A549 (cell line): ENCODE measurements around the gene GIMAP4. TPM values are rescaled to one million over a fixed set of nuclear protein-coding genes. Genes with fewer than 3 reads are reported as not detected.

Source experiments
- ATAC-seq, 2 experiments: fragments of 200-7000 bp in 1 of 2; fragments of >200 bp in 1 of 2; cut with Nextera tagmentation in 1 of 2; cut with Tn5 transposase in 1 of 2; 3 replicates each; pipeline versions ENCODE4 v1.8.0 to v1.9.1; 2018 to 2020; ENCODE audit warnings: mild to moderate bottlenecking in 1 of 2, moderate library complexity in 1 of 2
- CTCF ChIA-PET: fragments of 300-600 bp; sonication (Branson Sonifier 250); formaldehyde crosslinking; extraction: SDS; loops from one replicate; lab custom pipeline; 2021; ENCODE audit warnings: antibody characterized with exemption, inconsistent platforms; lab: Yijun Ruan, JAX
- POLR2A ChIA-PET: fragments of 350-600 bp; formaldehyde crosslinking; extraction: SDS; loops from one replicate; lab custom pipeline; 2021; ENCODE audit warnings: antibody characterized with exemption, inconsistent platforms; lab: Yijun Ruan, JAX
- DNase-seq, 2 experiments: peaks; one replicate each; pipeline versions ENCODE4 v3.0.0 to v3.0.0-alpha.2; 2011 to 2016; ENCODE audit warnings: low read depth in 1 of 2, low spot score in 1 of 2
- FAIRE-seq: peaks from 2 replicates; lab custom pipeline; 2011; peaks lifted over from hg19 to GRCh38; lab: Jason Lieb, UNC
- H3K27ac ChIP-seq, 2 experiments: fragments of >200 bp; sonication (Bioruptor Twin); formaldehyde crosslinking; 3 replicates each; pipeline ENCODE4 v1.5.1; 2016 to 2017
- H3K4me1 ChIP-seq: fragments of >200 bp; sonication (Bioruptor Twin); formaldehyde crosslinking; 3 replicates; pipeline ENCODE4 v1.6.1; 2016
- H3K4me2 ChIP-seq: fragments of >200 bp; sonication (Bioruptor Twin); formaldehyde crosslinking; 3 replicates; pipeline ENCODE4 v1.6.1; 2016
- H3K4me3 ChIP-seq: fragments of >200 bp; sonication (Bioruptor Twin); formaldehyde crosslinking; 3 replicates; pipeline ENCODE4 v1.5.1; 2016
- H3K9me3 ChIP-seq: fragments of >200 bp; sonication (Bioruptor Twin); formaldehyde crosslinking; 3 replicates; pipeline ENCODE4 v1.6.1; 2016
- BHLHE40 ChIP-seq: IDR thresholded peaks from 2 replicates; pipeline ENCODE4 v1.6.1; 2012; ENCODE audit warnings: low read depth, low read length, inconsistent platforms
- CTCF ChIP-seq: fragments of >200 bp; sonication (Bioruptor Twin); formaldehyde crosslinking; IDR thresholded peaks from 3 replicates; pipeline ENCODE4 v1.5.1; 2016
- EHF ChIP-seq: fragments of 250-450 bp; sonication (Bioruptor Pico); IDR thresholded peaks from 2 replicates; pipeline ENCODE4 v1.5.0; 2020; ENCODE audit warnings: mild to moderate bottlenecking
- EHMT2 ChIP-seq: fragments of 200-600 bp; sonication (generic); IDR thresholded peaks from 2 replicates; pipeline ENCODE4 v1.6.1; 2016; ENCODE audit warnings: antibody characterized with exemption, low read depth, mild to moderate bottlenecking, moderate library complexity
- ESRRA ChIP-seq: fragments of 150-350 bp; IDR thresholded peaks from 2 replicates; pipeline ENCODE4 v1.6.1; 2014; ENCODE audit warnings: mild to moderate bottlenecking, low read length, borderline replicate concordance
- FOSB ChIP-seq: fragments of 250-450 bp; sonication (Bioruptor Pico); IDR thresholded peaks from 2 replicates; pipeline ENCODE4 v1.5.0; 2020; ENCODE audit warnings: mild to moderate bottlenecking, moderate library complexity
- FOXS1 ChIP-seq: fragments of 250-450 bp; sonication (Bioruptor Pico); IDR thresholded peaks from 2 replicates; pipeline ENCODE4 v1.5.0; 2020; ENCODE audit warnings: mild to moderate bottlenecking, moderate library complexity
- GATA3 ChIP-seq: IDR thresholded peaks from 2 replicates; pipeline ENCODE4 v1.6.1; 2012; ENCODE audit warnings: borderline replicate concordance
- HDAC2 ChIP-seq: fragments of 200-600 bp; sonication (generic); IDR thresholded peaks from 2 replicates; pipeline ENCODE4 v1.6.1; 2016
- HEYL ChIP-seq: fragments of 250-450 bp; sonication (Bioruptor Pico); IDR thresholded peaks from 2 replicates; pipeline ENCODE4 v1.8.0; 2021; ENCODE audit warnings: mild to moderate bottlenecking, moderate library complexity
- KDM5A ChIP-seq: fragments of 200-600 bp; sonication (generic); IDR thresholded peaks from 2 replicates; pipeline ENCODE4 v1.6.1; 2016; ENCODE audit warnings: antibody characterized with exemption, mild to moderate bottlenecking
- MAX ChIP-seq: IDR thresholded peaks from 2 replicates; pipeline ENCODE4 v1.6.1; 2012
- NFE2L2 ChIP-seq: fragments of 150-350 bp; conservative IDR thresholded peaks from 2 replicates; pipeline ENCODE4 v1.6.1; 2014; ENCODE audit warnings: low read length
- NPAS2 ChIP-seq: fragments of 250-450 bp; sonication (Bioruptor Pico); IDR thresholded peaks from 2 replicates; pipeline ENCODE4 v1.8.0; 2022; ENCODE audit warnings: mild to moderate bottlenecking, moderate library complexity, borderline replicate concordance
- POLR2AphosphoS2 ChIP-seq: conservative IDR thresholded peaks from 2 replicates; pipeline ENCODE4 v1.6.1; 2012; ENCODE audit warnings: low read length, improper control_type of control experiment, inconsistent platforms
- RAD21 ChIP-seq, 2 experiments: fragments of >200 bp in 1 of 2; sonication (Bioruptor Twin) in 1 of 2; formaldehyde crosslinking in 1 of 2; IDR thresholded peaks in 1 of 2; conservative IDR thresholded peaks in 1 of 2; 2 replicates in 1 of 2; 3 replicates in 1 of 2; pipeline ENCODE4 v1.6.1; 2012 to 2018; ENCODE audit warnings: inconsistent platforms in 1 of 2
- RARB ChIP-seq: fragments of 250-450 bp; sonication (Bioruptor Pico); IDR thresholded peaks from 2 replicates; pipeline ENCODE4 v1.8.0; 2021; ENCODE audit warnings: mild to moderate bottlenecking, moderate library complexity
- RCOR1 ChIP-seq: fragments of 150-350 bp; IDR thresholded peaks from 2 replicates; pipeline ENCODE4 v1.6.1; 2014; ENCODE audit warnings: antibody characterized with exemption, low read length, low read depth
- SREBF2 ChIP-seq: fragments of 450-650 bp; IDR thresholded peaks from 2 replicates; pipeline ENCODE4 v1.6.1; 2014; ENCODE audit warnings: mild to moderate bottlenecking, moderate library complexity
- USF2 ChIP-seq: fragments of 450-650 bp; IDR thresholded peaks from 2 replicates; pipeline ENCODE4 v1.6.1; 2014; ENCODE audit warnings: antibody characterized with exemption
- ZFP36 ChIP-seq: fragments of 450-650 bp; IDR thresholded peaks from 2 replicates; pipeline ENCODE4 v1.6.1; 2014; ENCODE audit warnings: borderline replicate concordance; ENCODE audit not compliant: partially characterized antibody
- ZSCAN20 ChIP-seq: fragments of 250-450 bp; sonication (Bioruptor Pico); IDR thresholded peaks from 2 replicates; pipeline ENCODE4 v1.8.0; 2022; ENCODE audit warnings: mild to moderate bottlenecking, moderate library complexity
- WGBS: methylation state at CpG from one replicate; pipeline ENCODE4 v1.1.6; 2017; ENCODE audit errors: missing lambda C conversion rate; 5-methylcytosine and 5-hydroxymethylcytosine counted together
- polyA minus RNA-seq: library from RNA; depleted of rRNA, polyadenylated mRNA; stranded (reverse); fragments of >200 nt; gene quantifications from 2 replicates; pipeline ENCODE4 v1.2.3, GENCODE V29; 2011; rRNA and poly(A)+ RNA removed
- polyA plus RNA-seq, 4 experiments: library from polyadenylated mRNA; depleted of rRNA in 3 of 4; stranded (reverse); fragments of >200 nt; fragmentation: RNase III in 1 of 4; extraction: RNeasy Plus Mini Kit Qiagen cat#74134 plus additional on column Dnase treatment in 1 of 4; gene quantifications; 2 replicates in 3 of 4; 3 replicates in 1 of 4; pipeline ENCODE4 v1.2.3, GENCODE V29; 2011 to 2017
- TF ChIP-seq, protein P1 (sequence below): fragments of 250-450 bp; sonication (Bioruptor Pico); IDR thresholded peaks from 2 replicates; pipeline ENCODE4 v1.5.0; 2020; ENCODE audit warnings: low read depth, mild to moderate bottlenecking, moderate library complexity

The GIMAP4 gene
- polyA plus RNA-seq (2011; rRNA removed) (not detected in 2 replicates), polyA plus RNA-seq (2017; fragmentation: RNase III; extraction: RNeasy Plus Mini Kit Qiagen cat#74134 plus additional on column Dnase treatment) (not detected in 3 replicates), polyA minus RNA-seq (not detected in 2 replicates)
- polyA plus RNA-seq (2012; cell fraction: cytosol; rRNA removed), result not detected in 2 replicates
- polyA plus RNA-seq (2012; cell fraction: nucleus; rRNA removed), result not detected in 2 replicates

DNA sequence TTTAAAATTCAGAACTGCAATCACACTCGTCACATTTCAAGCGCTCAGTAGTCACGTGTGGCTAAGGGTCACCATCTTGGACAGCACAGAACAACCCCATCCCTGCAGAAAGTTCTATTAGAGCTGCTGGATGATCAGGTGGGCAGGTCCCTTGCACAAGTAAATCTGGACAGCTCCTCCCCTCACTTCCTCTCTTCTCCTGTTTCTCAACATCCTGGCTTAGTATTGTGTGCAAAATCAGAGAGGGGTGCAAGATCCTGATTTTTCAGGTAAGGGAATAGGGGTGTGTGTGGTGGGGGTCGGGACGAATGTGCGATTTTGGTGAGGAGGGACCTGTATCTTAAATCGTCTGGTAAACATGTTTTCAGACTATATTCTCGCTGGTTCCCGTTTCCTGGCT lies at the start of gene GIMAP4:
Gene GIMAP4 (plus strand): TSS at position 222 of the 400 bp plus-strand sequence. CDS start 2,512 bp downstream, outside the sequence.
- Histone ChIP-seq H3K4me1 (no peaks in the 10 kb centered on the region), H3K9me3 (no peaks in the 10 kb centered on the region), H3K4me3 (no peak within 1 kb of the TSS), H3K4me2 (no peak within 1 kb of the TSS), H3K27ac (no peak within 1 kb of the TSS)
- WGBS, result 3% methylated on average over 9 of the region's 9 CpGs
- ATAC-seq (0 out of 6 replicates have a peak, but pooled peaks of 1 of the 2 experiments have one; percentile 19), FAIRE-seq (no peak), DNase-seq (no peak)
- POLR2A ChIA-PET, result no interaction called here
- CTCF ChIA-PET, result no interaction called here
- TF ChIP-seq ZFP36, result no peak
- no peak for TF ChIP-seq USF2
- TF ChIP-seq ESRRA, result no peak
- no peak for TF ChIP-seq FOSB (CRISPR knock-in tag)
- no peak for TF ChIP-seq NPAS2 (CRISPR knock-in tag)
- no peak for TF ChIP-seq CTCF
- TF ChIP-seq POLR2AphosphoS2, result no peak
- no peak for TF ChIP-seq SREBF2
- TF ChIP-seq EHMT2, result no peak
- no peak for TF ChIP-seq GATA3
- TF ChIP-seq EHF (CRISPR knock-in tag), result no peak
- no peak for TF ChIP-seq HDAC2
- no peak for TF ChIP-seq MAX
- no peak for TF ChIP-seq RARB (CRISPR knock-in tag)
- TF ChIP-seq HEYL (CRISPR knock-in tag), result no peak
- no peak for TF ChIP-seq NFE2L2
- TF ChIP-seq, protein P1, sequence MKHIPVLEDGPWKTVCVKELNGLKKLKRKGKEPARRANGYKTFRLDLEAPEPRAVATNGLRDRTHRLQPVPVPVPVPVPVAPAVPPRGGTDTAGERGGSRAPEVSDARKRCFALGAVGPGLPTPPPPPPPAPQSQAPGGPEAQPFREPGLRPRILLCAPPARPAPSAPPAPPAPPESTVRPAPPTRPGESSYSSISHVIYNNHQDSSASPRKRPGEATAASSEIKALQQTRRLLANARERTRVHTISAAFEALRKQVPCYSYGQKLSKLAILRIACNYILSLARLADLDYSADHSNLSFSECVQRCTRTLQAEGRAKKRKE (CRISPR knock-in tag), result no peak
- no peak for TF ChIP-seq ZSCAN20 (CRISPR knock-in tag)
- TF ChIP-seq RAD21 (conservative IDR thresholded peaks at IDR 0.05 in 1 of 2, IDR thresholded peaks at IDR 0.05 in 1 of 2), result no peak
- TF ChIP-seq BHLHE40, result no peak

GRCh38 chr7:150519310-150519709 lies 47.9 kb upstream of the GIMAP4 start:
- FAIRE-seq (no peak), ATAC-seq (no peak)
- no peak for TF ChIP-seq RCOR1
- no peak for TF ChIP-seq FOXS1 (CRISPR knock-in tag)
- no peak for TF ChIP-seq KDM5A
- TF ChIP-seq, all 56 proteins: peak for 0
- Histone ChIP-seq H3K9me3 (no peaks in the 10 kb centered on the region), H3K4me2 (no peak overlapping the region), H3K27ac (no peak overlapping the region), H3K4me3 (no peak overlapping the region), H3K4me1 (no peaks in the 10 kb centered on the region)
- no peak for DNase-seq
- ChIA-PET POLR2A (no interaction called here), CTCF (no interaction called here)
- 72% methylated on average over 2 of the region's 2 CpGs for WGBS
